ENCODE measurements around the gene MTAP. TPM values are rescaled to one million over a fixed set of nuclear protein-coding genes. Genes with fewer than 3 reads are reported as not detected.

The MTAP gene
- total and polyA plus RNA-seq, 12 donors = 4.9 to 26.2 (median 20.6) TPM

DNA sequence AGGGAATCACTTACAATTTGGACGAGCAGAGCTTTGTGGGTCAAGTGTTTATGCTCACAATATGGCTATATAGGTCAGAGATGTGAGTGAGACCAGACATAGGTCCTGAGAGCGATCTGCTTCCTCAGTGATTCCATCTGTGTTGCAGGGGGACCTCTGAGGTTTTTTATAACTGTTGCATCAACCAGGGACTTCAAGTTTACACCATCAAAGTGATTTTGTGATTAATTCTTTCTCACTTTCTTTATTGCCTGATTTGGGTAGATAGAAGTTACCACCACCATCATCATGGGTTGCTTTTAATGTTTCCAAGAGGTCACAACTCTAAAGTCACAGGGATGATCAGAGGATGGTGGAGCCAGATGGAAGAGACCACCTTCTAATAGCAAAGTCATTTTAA lies 7.0 kb upstream of the MTAP start:
- no peaks in the 10 kb centered on the region for H3K4me1 ChIP-seq
- WGBS, 2 donors = 50 to 62% methylated on average over 2 of the region's 2 CpGs
- no peak for DNase-seq
- no peaks in the 10 kb centered on the region for H3K9me3 ChIP-seq
- ATAC-seq = no peak
- H3K36me3 ChIP-seq = no peaks in the 10 kb centered on the region
- TF ChIP-seq CTCF (IDR thresholded peaks at IDR 0.05) = no peak
- H3K27ac ChIP-seq = no peak overlapping the region
- peaks cover 0 to 80% (median 47%) of the 10 kb centered on the region in 7 donors for H3K27me3 ChIP-seq
- no peak overlapping the region for H3K4me3 ChIP-seq
- intact Hi-C loops (cut with DNase I) = loop anchor here in 4 of 10 donors (10.0 kb wide), 4 partner anchors 331 to 561 kb away; no protein-coding TSS in a partner anchor

- DNase-seq (no peak), ATAC-seq (no peak)
- H3K9me3 ChIP-seq = no peaks in the 10 kb centered on the region
- H3K27ac ChIP-seq = no peak overlapping the region
- intact Hi-C loops (cut with DNase I) = loop anchor here in 4 of 10 donors (10.0 kb wide), 4 partner anchors 332 to 562 kb away; no protein-coding TSS in a partner anchor
- H3K4me1 ChIP-seq = peaks cover 0 to 8% (median 4%) of the 10 kb centered on the region in 9 donors
- no peak overlapping the region for H3K4me3 ChIP-seq
- H3K36me3 ChIP-seq = no peaks in the 10 kb centered on the region
- H3K27me3 ChIP-seq = peaks cover 0 to 71% (median 38%) of the 10 kb centered on the region in 7 donors
- WGBS, 2 donors = 37 to 60% methylated on average over 3 of the region's 3 CpGs
- TF ChIP-seq CTCF (IDR thresholded peaks at IDR 0.05) = no peak
Observed at GRCh38 chr9:21796768-21797167, 5.7 kb upstream of the MTAP start.

GRCh38 chr9:21800931-21801682 lies 1.3 kb upstream of the MTAP start:
- ATAC-seq (no peak), DNase-seq (no peak)
- H3K4me3 ChIP-seq = peak overlapping the region; percentile 54 to 94 (median 80)
- no peak for TF ChIP-seq CTCF (IDR thresholded peaks at IDR 0.05)
- H3K9me3 ChIP-seq = no peaks in the 10 kb centered on the region
- peaks cover 0 to 6% (median 0%) of the 10 kb centered on the region in 9 donors for H3K36me3 ChIP-seq
- 72 to 80% methylated on average over 11 of the region's 11 CpGs for WGBS, 2 donors
- H3K27me3 ChIP-seq = peaks cover 0 to 29% (median 13%) of the 10 kb centered on the region in 7 donors
- H3K27ac ChIP-seq = peak overlapping the region in 4 of 10 donors; percentile 87 to 91 (median 89)
- H3K4me1 ChIP-seq = peaks cover 0 to 42% (median 22%) of the 10 kb centered on the region in 9 donors
- intact Hi-C loops (cut with DNase I) = loop anchor here in 4 of 10 donors (5.0 to 10.0 kb wide), 3 partner anchors 194 to 469 kb away; partner anchors contain the start of genes CDKN2A (in 1 of the 4) and CDKN2B-AS1 (in 1 of the 4)

DNA sequence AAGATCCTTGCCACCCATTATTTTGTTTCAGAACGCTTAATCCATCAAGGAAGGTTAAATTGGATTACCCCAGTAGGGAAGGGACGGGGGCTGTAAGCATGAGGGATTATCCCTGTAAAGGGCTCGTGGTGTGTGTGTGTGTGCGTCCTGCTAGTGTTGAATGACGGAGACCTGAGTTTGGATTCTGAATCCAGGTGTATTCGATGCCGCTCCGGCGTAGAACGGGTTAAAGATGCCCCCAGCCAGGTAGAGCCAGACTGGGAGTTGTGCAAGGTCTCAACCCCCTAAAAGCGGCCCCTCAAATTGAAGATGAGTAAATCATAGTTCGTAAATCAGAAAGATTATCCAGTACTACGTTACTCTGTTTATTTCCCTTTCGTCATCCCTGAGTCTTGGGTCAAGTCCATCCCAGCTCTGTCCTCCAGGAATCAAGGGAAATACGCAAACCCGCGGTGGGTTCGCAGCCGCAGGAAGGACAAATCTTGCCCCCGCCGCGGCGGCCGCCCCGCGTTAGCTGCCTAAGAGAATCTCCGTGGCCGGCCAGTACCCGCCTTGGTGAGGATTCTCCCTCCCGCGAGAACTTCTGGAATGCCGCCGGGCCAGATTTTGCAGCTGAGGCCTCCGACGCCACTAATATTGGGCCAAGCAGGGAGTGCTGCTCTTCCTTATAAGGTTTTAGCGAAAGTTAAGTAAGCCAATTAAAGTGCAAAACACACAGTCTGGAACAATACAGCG lies 586 bp upstream of the MTAP start:
- ATAC-seq (peak; percentile 50 to 73 (median 66)), DNase-seq (peak; percentile 69 to 75)
- intact Hi-C loops (cut with DNase I) = loop anchor here in 4 of 10 donors (5.0 to 10.0 kb wide), 3 partner anchors 193 to 470 kb away; partner anchors contain the start of genes CDKN2A (in 1 of the 4) and CDKN2B-AS1 (in 1 of the 4)
- H3K36me3 ChIP-seq = peaks cover 0 to 6% (median 0%) of the 10 kb centered on the region in 9 donors
- no peak for TF ChIP-seq CTCF (IDR thresholded peaks at IDR 0.05)
- peaks cover 0 to 42% (median 26%) of the 10 kb centered on the region in 9 donors for H3K4me1 ChIP-seq
- peaks cover 0 to 21% (median 6%) of the 10 kb centered on the region in 7 donors for H3K27me3 ChIP-seq
- peak overlapping the region; percentile 54 to 94 (median 80) for H3K4me3 ChIP-seq
- whole genome bisulfite sequencing, 2 donors = 4 to 9% methylated on average over 37 of the region's 37 CpGs
- peak overlapping the region; percentile 67 to 94 (median 89) for H3K27ac ChIP-seq
- no peaks in the 10 kb centered on the region for H3K9me3 ChIP-seq
